Right lobe of liver (tissue), 4 donors: ENCODE results near the gene SDC4.

ENCODE experiments used
- CTCF ChIP-seq, 4 donors: fragments of 200-600 bp in 3 of 4; fragments of 450-650 bp in 1 of 4; IDR thresholded peaks; one replicate each; pipeline versions ENCODE4 v1.5.1 to v1.8.0; 2016 to 2022; ENCODE audit warnings: antibody characterized with exemption in 4 of 4, mild to moderate bottlenecking in 2 of 4
- POLR2A ChIP-seq: fragments of 450-650 bp; IDR thresholded peaks from one replicate; pipeline ENCODE4 v1.6.1; 2017; ENCODE audit warnings: antibody characterized with exemption, mild to moderate bottlenecking
- donor health status: DM: no; HTN: no; CAD: no.
- donor health status: DM: no; HTN: no; CAD: no.
- donor health status: DM: no; HTN: yes; CAD: no.

- TF ChIP-seq CTCF (IDR thresholded peaks at IDR 0.05) (no peak), POLR2A (no peak)
Observed at GRCh38 chr20:45391559-45391958, 43.3 kb upstream of the SDC4 start.
